Gastroesophageal sphincter (tissue), 4 donors: Measurements from ENCODE around the gene TRIP4. TPM values are rescaled to one million over a fixed set of nuclear protein-coding genes. Genes with fewer than 3 reads are reported as not detected.
"Not testable (repeated sequence)": the region's sequence is repeated elsewhere in the genome, so short reads cannot be mapped to it uniquely, and the experiment has no call there.

Source experiments
- ATAC-seq: fragments of 150-250 bp; one replicate; pipeline ENCODE4 v1.9.1; 2016; ENCODE audit warnings: mild to moderate bottlenecking, moderate library complexity
- H3K27ac ChIP-seq, 4 donors: fragments of 200-600 bp; sonication (generic) in 3 of 4; 1 replicate in 3 of 4; 2 replicates in 1 of 4; pipeline ENCODE4 v1.5.1; 2016 to 2019
- H3K27me3 ChIP-seq: fragments of 200-600 bp; sonication (generic); one replicate; pipeline ENCODE4 v1.5.1; 2019
- H3K36me3 ChIP-seq, 2 donors: fragments of 200-600 bp; sonication (generic); one replicate each; pipeline ENCODE4 v1.5.1; 2019; ENCODE audit warnings: control low read depth in 1 of 2
- H3K4me1 ChIP-seq, 3 donors: fragments of 200-600 bp; sonication (generic); 1 replicate in 2 of 3; 2 replicates in 1 of 3; pipeline ENCODE4 v1.5.1; 2016 to 2019; ENCODE audit warnings: control low read depth in 2 of 3
- H3K4me3 ChIP-seq, 2 donors: fragments of 200-600 bp; sonication (generic); one replicate each; pipeline ENCODE4 v1.5.1; 2019; ENCODE audit warnings: mild to moderate bottlenecking in 1 of 2, moderate library complexity in 1 of 2
- H3K9me3 ChIP-seq, 3 donors: fragments of 200-600 bp; sonication (generic); one replicate each; pipeline ENCODE4 v1.5.1; 2017 to 2019; ENCODE audit warnings: control low read depth in 2 of 3
- EP300 ChIP-seq: sonication (generic); formaldehyde crosslinking; IDR thresholded peaks from one replicate; pipeline ENCODE4 v1.6.1; 2017; ENCODE audit warnings: antibody characterized with exemption, mild to moderate bottlenecking
- POLR2A ChIP-seq, 2 donors: fragments of 450-650 bp; IDR thresholded peaks; one replicate each; pipeline ENCODE4 v1.6.1; 2017; ENCODE audit warnings: antibody characterized with exemption in 2 of 2, mild to moderate bottlenecking in 2 of 2, moderate library complexity in 1 of 2
- POLR2AphosphoS5 ChIP-seq: sonication (generic); formaldehyde crosslinking; IDR thresholded peaks from one replicate; pipeline ENCODE4 v1.6.1; 2017; ENCODE audit warnings: antibody characterized with exemption
- WGBS, 2 donors: methylation state at CpG; one replicate each; pipeline ENCODE4 v1.1.5; 2018; ENCODE audit warnings: low coverage in 1 of 2; 5-methylcytosine and 5-hydroxymethylcytosine counted together
- total RNA-seq, 4 donors: library from RNA; depleted of rRNA; stranded (reverse); fragments of >200 nt; gene quantifications; one replicate each; pipeline ENCODE4 v1.1.0, GENCODE V29; 2016
- TF ChIP-seq, protein P1 (sequence below), 4 experiments: fragments of 200-600 bp in 2 of 4; fragments of 450-650 bp in 2 of 4; sonication (generic) in 1 of 4; IDR thresholded peaks; one replicate each; pipeline ENCODE4 v1.5.1; 2017 to 2019; ENCODE audit warnings: antibody characterized with exemption in 4 of 4, mild to moderate bottlenecking in 2 of 4, moderate library complexity in 2 of 4

Gene TRIP4
- total RNA-seq, 4 donors from 2014 or later = 7.7 to 17.0 (median 11.1) TPM

DNA sequence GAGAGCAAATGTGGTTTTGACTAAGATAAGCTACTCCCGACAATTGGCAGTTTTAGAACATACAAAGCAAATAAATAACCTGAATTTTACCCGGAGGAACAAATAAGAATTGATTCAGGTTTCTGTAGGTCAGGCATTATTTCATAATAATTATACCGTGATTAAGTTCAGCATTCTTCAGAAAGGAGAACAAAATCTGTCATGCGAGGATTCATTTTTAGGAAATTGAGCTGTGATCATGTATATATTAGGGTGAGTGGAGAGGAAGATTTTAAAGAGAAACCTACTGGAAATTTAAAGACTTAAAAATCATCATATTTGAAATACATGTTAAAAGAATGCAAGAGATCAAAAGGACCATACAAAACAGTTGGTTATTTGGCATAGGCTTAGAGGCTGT is 93.3 kb downstream of the TRIP4 start:
- H3K27me3 ChIP-seq = no peaks in the 10 kb centered on the region
- ATAC-seq = no peak
- H3K36me3 ChIP-seq = no peaks in the 10 kb centered on the region
- TF ChIP-seq EP300 (no peak), POLR2A (IDR thresholded peaks at IDR 0.05) (no peak), POLR2AphosphoS5 (no peak)
- TF ChIP-seq, protein P1, sequence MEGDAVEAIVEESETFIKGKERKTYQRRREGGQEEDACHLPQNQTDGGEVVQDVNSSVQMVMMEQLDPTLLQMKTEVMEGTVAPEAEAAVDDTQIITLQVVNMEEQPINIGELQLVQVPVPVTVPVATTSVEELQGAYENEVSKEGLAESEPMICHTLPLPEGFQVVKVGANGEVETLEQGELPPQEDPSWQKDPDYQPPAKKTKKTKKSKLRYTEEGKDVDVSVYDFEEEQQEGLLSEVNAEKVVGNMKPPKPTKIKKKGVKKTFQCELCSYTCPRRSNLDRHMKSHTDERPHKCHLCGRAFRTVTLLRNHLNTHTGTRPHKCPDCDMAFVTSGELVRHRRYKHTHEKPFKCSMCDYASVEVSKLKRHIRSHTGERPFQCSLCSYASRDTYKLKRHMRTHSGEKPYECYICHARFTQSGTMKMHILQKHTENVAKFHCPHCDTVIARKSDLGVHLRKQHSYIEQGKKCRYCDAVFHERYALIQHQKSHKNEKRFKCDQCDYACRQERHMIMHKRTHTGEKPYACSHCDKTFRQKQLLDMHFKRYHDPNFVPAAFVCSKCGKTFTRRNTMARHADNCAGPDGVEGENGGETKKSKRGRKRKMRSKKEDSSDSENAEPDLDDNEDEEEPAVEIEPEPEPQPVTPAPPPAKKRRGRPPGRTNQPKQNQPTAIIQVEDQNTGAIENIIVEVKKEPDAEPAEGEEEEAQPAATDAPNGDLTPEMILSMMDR (IDR thresholded peaks at IDR 0.05) = no peak
- H3K9me3 ChIP-seq = no peaks in the 10 kb centered on the region
- WGBS, 2 donors = 55 to 57% methylated on average over 4 of the region's 4 CpGs
- H3K27ac ChIP-seq = no peak overlapping the region
- H3K4me3 ChIP-seq = no peak overlapping the region
- H3K4me1 ChIP-seq = peaks cover 0 to 38% (median 2%) of the 10 kb centered on the region in 3 donors

DNA sequence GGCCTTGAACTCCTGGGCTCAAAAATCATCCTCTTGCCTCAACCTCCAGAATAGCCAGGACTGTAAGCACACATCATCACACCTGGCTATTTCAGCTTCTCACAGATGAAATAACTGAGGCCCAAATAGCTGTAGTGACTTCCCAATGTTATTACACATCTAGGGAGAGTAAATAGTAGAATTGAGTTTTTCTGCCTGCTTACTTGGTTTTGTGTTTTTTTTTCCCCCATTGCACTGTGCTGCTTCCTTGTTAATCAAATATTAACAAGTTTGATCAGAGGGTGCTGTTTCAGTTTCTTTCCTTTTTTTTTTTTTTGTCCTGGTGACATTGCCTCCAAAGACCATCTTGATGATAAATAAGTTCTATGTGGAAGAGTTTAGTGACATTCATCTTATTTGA is 96.1 kb downstream of the TRIP4 start:
- H3K4me3 ChIP-seq = no peak overlapping the region
- H3K36me3 ChIP-seq = no peaks in the 10 kb centered on the region
- no peaks in the 10 kb centered on the region for H3K27me3 ChIP-seq
- ATAC-seq = no peak
- no peak for TF ChIP-seq POLR2AphosphoS5
- TF ChIP-seq EP300 = no peak
- TF ChIP-seq, protein P1 (IDR thresholded peaks at IDR 0.05) = no peak
- TF ChIP-seq POLR2A (IDR thresholded peaks at IDR 0.05) = no peak
- no peak overlapping the region for H3K27ac ChIP-seq
- no peaks in the 10 kb centered on the region for H3K9me3 ChIP-seq
- peaks cover 0 to 17% (median under 1%) of the 10 kb centered on the region in 3 donors for H3K4me1 ChIP-seq

DNA sequence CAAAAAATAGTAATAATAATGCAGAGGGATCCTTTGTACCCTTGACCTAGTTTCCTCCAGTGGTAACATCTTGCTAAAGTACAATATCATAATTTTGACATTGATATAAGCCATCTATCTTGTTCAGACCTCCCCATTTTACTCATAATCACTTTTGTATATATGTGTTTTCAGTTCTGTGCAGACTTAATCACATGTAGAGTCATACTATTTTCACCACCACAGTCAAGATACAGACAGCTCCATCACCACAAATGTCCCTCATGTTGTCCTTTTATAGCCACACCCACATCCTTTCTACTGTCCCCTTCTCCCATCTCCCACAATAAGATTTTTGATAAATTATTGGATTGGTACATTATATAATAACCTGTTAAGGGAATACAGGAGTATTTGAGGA is 98.2 kb downstream of the TRIP4 start:
- Histone ChIP-seq H3K27me3 (no peaks in the 10 kb centered on the region), H3K27ac (no peak overlapping the region), H3K9me3 (no peaks in the 10 kb centered on the region), H3K4me3 (no peak overlapping the region), H3K36me3 (peaks cover 0 to 10% of the 10 kb centered on the region in 2 donors), H3K4me1 (peaks cover 0 to 24% (median 0%) of the 10 kb centered on the region in 3 donors)
- no peak for ATAC-seq
- TF ChIP-seq POLR2A (IDR thresholded peaks at IDR 0.05) (no peak), POLR2AphosphoS5 (no peak), EP300 (no peak)
- TF ChIP-seq, protein P1 (IDR thresholded peaks at IDR 0.05) = no peak

DNA sequence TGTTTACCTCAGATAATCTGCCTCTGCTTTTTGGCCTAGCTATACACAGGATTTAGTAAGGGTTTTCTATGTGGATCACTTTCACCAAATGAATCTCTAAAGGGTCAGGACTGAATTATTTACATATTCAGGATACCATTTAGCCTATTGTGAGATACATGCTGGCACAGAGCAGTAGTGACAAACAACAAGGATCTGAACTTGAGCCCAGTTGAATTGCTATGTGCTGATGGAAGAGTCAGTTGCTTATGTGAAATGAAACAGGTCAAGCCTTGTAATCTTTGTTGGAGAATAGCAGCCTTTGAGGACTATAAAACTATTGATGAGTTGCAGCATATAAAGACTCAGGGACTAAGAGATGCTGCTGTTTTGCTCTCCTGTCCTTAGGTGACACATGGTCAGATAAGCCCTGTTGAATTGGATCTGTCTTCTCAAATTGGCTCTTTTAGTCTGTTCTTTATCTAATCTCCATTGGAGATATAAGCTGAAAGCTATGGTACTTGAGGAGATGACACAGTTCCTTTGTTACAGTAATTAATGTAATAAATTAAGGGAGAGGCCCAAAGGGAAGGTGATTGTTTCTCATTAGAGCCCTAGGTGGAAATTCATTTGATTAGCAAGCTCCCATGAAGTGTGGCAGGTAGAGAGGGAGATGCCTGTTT is 103.1 kb downstream of the TRIP4 start:
- Histone ChIP-seq H3K36me3 (peaks cover 0 to 14% of the 10 kb centered on the region in 2 donors), H3K27ac (no peak overlapping the region), H3K4me1 (peaks cover 0 to 33% (median 0%) of the 10 kb centered on the region in 3 donors), H3K4me3 (no peak overlapping the region), H3K27me3 (no peaks in the 10 kb centered on the region), H3K9me3 (no peaks in the 10 kb centered on the region)
- no peak for TF ChIP-seq POLR2AphosphoS5
- TF ChIP-seq EP300 = no peak
- TF ChIP-seq, protein P1 (IDR thresholded peaks at IDR 0.05) = no peak
- no peak for TF ChIP-seq POLR2A (IDR thresholded peaks at IDR 0.05)
- ATAC-seq = no peak

DNA sequence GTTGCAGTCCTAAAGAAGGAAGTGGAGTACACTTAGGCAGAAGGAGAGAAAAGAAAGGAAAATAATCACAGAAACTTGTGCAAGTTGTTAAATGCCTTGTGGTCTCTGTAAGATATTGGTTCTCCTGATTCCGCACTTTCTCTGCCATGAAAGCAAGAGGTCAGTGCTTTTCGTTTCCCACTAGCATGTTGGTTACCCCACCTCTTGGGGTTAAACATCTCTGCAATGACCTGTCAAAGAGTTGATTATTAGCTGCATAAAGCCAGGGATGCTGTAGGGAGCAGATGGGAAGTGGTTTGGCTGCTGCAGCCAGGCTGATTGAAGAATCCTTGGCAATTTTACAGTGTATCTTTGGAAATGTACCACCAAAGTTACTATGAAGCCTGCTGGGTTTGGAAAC is 106.0 kb downstream of the TRIP4 start:
- Histone ChIP-seq H3K9me3 (no peaks in the 10 kb centered on the region), H3K36me3 (peaks cover 0 to 14% of the 10 kb centered on the region in 2 donors), H3K4me3 (no peak overlapping the region), H3K27me3 (no peaks in the 10 kb centered on the region), H3K27ac (no peak overlapping the region), H3K4me1 (peaks cover 0 to 40% (median 0%) of the 10 kb centered on the region in 3 donors)
- TF ChIP-seq POLR2AphosphoS5 = no peak
- TF ChIP-seq EP300 = no peak
- no peak for TF ChIP-seq POLR2A (IDR thresholded peaks at IDR 0.05)
- TF ChIP-seq, protein P1 (IDR thresholded peaks at IDR 0.05) = no peak
- ATAC-seq = no peak
- 55 to 100% methylated on average over 1 to 2 of the region's 2 CpGs for whole genome bisulfite sequencing, 2 donors

DNA sequence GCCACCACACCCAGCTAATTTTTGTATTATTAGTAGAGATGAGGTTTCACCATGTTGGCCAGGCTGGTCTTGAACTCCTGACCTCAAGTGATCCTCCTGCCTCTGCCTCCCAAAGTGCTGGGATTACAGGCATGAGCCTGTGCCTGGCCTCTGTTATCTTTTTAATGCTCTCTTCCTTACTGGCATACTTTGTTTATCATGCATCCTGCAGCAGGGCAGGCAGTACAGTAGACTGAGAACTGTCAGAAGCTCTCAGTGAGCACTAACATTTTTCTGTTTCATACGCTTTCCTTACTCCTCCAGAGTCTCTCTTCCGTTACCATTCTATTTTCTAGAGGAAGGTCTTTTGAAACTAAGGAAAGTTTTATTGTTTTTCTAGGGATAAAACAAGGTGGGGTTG is 108.3 kb downstream of the TRIP4 start:
- peaks cover 0 to 42% (median 3%) of the 10 kb centered on the region in 3 donors for H3K4me1 ChIP-seq
- not testable (repeated sequence) for H3K4me3 ChIP-seq, H3K9me3 ChIP-seq, H3K27me3 ChIP-seq, ATAC-seq, H3K27ac ChIP-seq
- 91 to 100% methylated on average over 2 of the region's 2 CpGs for WGBS, 2 donors
- peaks cover 0 to 23% of the 10 kb centered on the region in 2 donors for H3K36me3 ChIP-seq
